Measurements from ENCODE around the gene RHBDL1.

RHBDL1 gene

GRCh38 chr16:672851-673250 is 2.6 kb upstream of the RHBDL1 start:
- no peak for DNase-seq

- no peak for DNase-seq
These were observed 2.0 kb upstream of the RHBDL1 start for GRCh38 chr16:673399-673991.

DNA sequence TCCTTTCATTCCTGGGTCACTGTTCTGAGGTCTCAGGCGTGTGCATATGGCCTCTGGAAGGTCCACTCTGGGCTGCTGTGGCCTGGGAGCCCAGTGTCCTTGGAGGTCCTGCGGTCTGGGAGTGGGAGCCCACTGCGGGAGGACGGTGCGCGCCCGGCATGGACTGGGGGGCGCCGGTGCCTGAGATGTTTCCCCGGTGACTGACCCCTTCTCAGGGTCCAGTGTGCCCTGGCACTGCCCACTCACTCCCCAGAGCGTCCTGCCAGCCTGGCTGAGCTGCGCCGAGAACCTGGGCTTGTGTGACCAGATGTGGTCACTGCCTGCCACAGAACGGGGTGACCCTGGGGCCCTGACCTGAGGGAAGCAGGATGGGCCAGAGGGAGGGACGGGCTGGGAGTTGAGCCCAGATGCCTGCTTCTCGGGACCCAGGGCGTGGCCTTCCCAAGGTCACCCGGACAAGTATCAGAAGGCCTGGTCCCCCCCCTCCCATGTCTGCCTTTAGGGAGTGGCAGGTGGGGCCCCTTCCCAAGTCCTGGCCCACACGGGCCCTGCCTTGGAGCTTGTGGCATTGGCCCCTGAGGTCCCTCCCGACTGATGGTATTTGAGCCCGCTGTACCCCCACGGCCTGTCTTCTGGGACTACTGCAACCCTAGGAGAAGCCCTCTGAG is 1.1 kb upstream of the RHBDL1 start:
- no peak for DNase-seq

DNA sequence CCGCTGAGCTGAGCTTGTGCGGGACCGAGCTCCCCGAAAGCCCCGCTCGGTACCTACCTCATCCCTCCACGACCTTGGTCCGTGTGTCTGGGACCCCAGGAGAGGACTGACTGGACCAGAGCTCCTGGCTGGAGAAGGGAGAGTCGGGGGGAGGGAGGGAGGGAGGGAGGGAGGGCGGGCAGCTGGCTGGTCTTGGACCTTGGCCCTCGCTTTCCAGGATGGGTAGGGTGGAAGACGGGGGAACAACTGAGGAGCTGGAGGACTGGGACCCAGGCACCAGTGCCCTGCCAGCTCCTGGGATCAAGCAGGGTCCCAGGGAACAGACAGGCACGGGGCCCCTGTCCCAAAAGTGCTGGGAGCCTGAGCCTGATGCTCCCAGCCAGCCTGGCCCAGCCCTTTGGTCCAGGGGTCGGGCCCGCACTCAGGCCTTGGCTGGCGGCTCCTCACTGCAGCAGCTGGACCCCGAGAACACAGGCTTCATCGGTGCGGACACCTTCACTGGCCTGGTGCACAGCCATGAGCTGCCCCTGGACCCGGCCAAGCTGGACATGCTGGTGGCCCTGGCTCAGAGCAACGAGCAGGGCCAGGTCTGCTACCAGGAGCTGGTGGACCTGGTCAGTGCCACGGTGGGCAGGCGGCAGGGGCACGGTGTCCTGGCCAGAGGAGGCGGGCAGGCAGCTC is 553 bp downstream of the RHBDL1 start:
- peak in 1 of 56 donors; percentile 21 for DNase-seq

DNA sequence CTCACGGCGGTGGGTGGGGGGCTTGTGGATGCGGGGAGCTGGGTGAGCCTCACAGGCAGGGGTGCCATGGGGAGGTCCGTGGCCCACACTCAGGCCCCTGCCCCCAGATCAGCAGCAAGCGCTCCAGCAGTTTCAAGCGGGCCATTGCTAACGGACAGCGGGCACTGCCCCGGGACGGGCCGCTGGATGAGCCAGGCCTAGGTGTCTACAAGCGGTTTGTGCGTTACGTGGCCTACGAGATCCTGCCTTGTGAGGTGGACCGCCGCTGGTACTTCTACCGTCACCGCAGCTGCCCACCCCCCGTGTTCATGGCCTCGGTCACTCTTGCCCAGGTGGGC is 1.1 kb downstream of the RHBDL1 start:
- DNase-seq = no peak

GRCh38 chr16:676913-677312 is 1.4 kb downstream of the RHBDL1 start:
- no peak for DNase-seq

DNA sequence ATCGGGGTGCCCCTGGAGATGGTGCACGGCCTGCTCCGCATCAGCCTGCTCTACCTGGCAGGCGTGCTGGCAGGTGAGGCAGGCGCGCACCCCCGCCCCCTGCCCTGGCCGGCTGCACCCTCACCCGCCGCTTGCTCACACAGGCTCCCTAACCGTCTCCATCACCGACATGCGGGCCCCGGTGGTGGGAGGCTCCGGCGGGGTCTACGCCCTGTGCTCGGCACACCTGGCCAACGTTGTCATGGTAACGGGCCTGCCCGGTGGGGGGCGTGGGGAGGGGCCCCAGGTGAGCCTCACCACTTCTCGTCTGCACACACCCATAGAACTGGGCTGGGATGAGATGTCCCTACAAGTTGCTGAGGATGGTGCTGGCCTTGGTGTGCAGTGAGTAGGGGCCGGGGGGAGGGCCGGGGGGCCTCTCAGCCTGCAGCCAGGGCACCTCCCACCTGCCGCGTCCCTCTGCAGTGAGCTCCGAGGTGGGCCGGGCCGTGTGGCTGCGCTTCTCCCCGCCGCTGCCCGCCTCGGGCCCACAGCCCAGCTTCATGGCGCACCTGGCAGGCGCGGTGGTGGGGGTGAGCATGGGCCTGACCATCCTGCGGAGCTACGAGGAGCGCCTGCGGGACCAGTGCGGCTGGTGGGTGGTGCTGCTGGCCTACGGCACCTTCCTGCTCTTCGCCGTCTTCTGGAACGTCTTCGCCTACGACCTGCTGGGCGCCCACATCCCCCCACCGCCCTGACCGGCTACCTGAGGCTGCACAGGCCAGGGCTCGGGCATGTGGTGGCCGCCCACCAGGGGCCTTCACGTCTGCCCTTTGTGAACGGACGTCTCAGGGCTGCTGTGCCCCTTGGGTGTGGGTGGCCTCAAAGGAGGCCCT is 2.1 kb downstream of the RHBDL1 start:
- DNase-seq = no peak

DNA sequence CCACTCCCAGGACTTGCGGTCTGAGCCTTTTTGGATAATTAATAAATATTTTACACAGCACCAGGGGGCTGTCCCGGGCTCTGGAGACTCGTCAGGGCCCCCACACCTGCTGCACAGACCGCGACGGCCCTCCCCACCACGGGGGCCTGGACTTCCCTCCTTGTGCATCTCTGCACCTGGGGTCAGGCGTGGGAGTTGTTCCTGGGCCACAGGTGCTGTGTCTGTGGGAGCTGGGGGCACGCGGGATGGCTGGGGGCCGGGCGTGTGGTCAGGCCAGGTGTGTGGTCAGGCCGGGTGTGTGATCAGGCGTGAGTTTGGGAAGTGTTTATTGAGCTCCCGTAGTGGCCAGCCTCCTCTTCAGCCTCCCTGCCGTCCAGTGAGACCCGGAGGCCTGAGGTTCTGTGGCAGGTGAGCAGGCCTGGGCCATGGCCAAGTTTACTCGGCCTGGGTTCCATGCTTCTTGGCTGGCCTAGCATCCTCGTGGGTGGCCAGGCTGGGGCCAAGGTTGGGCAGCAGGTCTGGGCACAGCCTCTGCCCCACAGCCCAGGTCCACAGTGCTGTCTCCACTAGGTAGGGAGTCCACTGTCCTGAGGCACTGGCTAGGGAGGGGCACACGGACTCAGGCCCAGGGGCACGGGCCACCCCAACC is 2.9 kb downstream of the RHBDL1 start:
- no peak for DNase-seq

DNA sequence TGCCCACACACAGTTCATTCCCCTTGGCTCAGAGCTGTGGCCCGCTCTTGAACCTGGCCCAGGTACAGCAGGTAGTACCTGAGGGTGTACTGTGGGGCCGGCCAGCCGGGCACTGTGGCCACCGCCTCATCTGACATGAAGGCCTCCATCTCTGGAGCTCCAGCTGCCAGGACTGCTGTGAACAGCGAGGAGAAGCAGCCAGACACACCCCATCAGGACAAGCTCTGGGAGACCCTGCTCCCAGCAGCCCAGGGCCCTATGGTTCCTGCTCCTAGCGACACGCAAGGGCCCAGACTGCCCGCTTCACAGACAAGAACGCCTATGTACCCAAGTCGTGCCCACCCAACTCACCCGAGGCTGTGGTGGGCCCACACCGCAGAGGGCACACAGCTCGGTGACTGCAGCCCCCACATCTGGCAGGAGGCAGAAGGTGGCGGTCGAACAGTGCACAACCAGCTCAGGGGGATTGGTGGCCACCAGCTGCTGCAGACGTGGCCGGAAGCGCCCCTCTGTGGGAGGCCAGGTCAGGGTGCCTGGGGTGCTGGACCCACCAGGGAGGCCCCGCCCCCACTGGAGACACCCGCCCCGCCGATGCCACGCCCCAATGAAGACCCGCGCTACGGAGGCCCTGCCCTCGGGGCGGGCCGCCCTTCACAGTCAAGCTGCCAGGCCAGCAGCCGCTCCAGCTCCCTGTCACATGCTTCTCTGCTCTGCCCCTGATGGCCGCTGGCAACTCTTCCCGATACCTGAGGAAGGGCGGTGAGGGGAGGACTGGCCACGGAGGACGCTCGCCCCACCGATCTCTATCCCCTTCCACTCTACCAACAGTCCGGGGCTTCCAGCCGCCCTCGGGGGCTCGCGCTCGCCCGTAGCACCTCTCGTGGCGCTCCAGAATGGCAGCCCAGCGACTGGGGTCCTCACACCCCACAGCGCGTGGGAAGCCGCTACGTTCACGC is 3.7 kb downstream of the RHBDL1 start:
- peak in 31 of 56 donors; percentile 8 to 80 (median 61) for DNase-seq

DNA sequence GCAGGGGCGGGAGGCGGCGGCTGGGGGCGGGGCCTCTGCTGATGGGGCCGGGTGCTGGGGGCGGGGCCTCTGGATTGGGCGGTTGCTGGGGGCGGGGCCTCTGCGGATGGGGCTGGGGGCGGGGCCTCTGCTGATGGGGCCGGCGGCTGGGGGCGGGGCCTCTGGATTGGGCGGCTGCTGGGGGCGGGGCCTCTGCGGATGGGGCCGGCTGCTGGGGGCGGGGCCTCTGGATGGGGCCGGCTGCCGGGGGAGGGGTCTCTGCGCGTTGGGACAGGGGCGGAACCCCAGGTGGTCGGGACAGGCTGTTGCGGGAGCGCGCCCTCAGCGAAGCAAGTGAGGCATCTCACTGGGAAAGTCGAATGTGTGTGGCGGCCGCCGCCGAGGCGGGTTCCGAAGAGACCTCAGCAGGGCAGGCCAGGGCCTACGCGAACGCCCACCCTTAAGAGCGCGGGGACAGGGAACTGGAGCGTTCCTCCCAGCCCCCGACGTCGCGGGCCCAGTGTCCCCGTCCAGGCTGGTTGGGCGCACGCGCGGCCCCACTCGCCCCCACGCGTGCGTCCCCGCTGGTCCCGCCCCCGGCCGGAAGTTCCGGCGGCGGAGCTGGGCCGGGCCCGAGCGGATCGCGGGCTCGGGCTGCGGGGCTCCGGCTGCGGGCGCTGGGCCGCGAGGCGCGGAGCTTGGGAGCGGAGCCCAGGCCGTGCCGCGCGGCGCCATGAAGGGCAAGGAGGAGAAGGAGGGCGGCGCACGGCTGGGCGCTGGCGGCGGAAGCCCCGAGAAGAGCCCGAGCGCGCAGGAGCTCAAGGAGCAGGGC is 4.5 kb downstream of the RHBDL1 start, which contains the start of gene STUB1:
STUB1 (plus strand) TSS at position 597 of the 811 bp plus-strand sequence; CDS start at position 713, 116 bp downstream.
- DNase-seq = peak in 55 of 56 donors; percentile 60 to 97 (median 86)

- no peak for DNase-seq
These were observed 5.1 kb downstream of the RHBDL1 start for GRCh38 chr16:680625-680945.

DNA sequence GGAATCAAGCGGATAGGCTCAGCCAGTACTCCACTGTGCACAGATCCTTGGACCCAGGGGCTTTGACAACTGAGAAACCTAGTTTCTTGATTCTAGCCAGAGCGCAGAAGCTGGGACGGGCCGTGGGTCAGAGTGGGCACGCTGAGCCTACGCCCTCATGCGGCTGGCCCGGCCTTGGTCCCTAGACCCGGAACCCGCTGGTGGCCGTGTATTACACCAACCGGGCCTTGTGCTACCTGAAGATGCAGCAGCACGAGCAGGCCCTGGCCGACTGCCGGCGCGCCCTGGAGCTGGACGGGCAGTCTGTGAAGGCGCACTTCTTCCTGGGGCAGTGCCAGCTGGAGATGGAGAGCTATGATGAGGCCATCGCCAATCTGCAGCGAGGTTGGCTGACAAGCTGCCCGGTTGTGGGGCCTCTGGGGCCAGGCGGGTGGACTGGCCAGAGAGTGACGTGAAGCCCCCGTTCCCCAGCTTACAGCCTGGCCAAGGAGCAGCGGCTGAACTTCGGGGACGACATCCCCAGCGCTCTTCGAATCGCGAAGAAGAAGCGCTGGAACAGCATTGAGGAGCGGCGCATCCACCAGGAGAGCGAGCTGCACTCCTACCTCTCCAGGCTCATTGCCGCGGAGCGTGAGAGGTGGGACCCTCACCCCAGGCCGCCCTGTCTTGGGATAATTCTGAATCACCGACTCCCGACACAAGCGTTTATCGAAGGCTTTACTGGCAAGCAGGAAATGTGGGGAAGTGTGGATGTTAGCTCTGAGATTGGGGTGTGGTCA is 5.7 kb downstream of the RHBDL1 start:
- DNase-seq = peak in 2 of 56 donors; percentile 8 to 18

DNA sequence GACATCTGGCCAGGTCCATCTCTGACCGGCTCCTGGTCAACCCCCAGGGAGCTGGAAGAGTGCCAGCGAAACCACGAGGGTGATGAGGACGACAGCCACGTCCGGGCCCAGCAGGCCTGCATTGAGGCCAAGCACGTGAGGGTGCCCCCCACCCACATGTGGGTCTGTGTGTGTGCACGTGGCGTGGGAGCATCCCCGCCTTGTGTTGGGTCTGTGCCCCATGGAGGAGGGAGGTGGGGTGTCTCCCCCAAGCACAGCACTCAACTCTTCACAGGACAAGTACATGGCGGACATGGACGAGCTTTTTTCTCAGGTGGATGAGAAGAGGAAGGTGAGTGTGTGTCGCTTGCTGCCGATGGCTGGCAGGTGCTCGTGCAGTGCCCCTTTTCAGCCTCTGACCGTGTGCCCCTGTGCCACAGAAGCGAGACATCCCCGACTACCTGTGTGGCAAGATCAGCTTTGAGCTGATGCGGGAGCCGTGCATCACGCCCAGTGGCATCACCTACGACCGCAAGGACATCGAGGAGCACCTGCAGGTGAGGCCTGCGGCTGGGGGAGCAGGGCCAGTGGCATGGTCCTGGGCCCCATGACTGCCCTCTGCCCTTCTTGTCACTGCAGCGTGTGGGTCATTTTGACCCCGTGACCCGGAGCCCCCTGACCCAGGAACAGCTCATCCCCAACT is 6.4 kb downstream of the RHBDL1 start:
- DNase-seq = peak in 1 of 56 donors; percentile 22

- DNase-seq = no peak
These were observed 7.3 kb downstream of the RHBDL1 start for GRCh38 chr16:682493-683395.

GRCh38 chr16:683396-684070 is 8.1 kb downstream of the RHBDL1 start:
- peak in 1 of 56 donors; percentile 48 for DNase-seq

Measured in amygdala (tissue), 56 donors.